ENCODE results near the gene CYRIA.
A peak's percentile ranks its signal among the peaks of the same experiment; 100 is the strongest.

The CYRIA gene

DNA sequence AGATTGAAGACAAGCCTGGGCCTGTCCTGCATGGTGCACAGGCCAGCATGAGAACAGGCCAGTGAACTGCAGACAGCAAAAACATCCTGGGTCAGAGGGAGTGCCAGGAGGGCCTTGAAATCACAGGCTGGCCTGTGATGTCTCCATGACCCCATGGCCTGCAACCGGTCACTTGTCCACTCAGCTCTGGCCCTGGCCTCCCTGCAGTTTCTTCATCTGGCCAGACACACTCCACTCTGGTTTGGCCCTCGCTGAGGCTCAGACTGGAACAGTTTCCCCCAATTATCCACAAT is 12.6 kb downstream of the CYRIA start:
- TF ChIP-seq, protein P1, sequence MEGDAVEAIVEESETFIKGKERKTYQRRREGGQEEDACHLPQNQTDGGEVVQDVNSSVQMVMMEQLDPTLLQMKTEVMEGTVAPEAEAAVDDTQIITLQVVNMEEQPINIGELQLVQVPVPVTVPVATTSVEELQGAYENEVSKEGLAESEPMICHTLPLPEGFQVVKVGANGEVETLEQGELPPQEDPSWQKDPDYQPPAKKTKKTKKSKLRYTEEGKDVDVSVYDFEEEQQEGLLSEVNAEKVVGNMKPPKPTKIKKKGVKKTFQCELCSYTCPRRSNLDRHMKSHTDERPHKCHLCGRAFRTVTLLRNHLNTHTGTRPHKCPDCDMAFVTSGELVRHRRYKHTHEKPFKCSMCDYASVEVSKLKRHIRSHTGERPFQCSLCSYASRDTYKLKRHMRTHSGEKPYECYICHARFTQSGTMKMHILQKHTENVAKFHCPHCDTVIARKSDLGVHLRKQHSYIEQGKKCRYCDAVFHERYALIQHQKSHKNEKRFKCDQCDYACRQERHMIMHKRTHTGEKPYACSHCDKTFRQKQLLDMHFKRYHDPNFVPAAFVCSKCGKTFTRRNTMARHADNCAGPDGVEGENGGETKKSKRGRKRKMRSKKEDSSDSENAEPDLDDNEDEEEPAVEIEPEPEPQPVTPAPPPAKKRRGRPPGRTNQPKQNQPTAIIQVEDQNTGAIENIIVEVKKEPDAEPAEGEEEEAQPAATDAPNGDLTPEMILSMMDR (conservative IDR thresholded peaks at IDR 0.05; ENCODE audit: low read depth, low read length), result no peak
- peak; percentile 37 for DNase-seq (ENCODE audit: low read depth)
- no peak overlapping the region for H3K4me3 ChIP-seq (ENCODE audit: low read depth, low read length)

- no peak overlapping the region for H3K4me3 ChIP-seq (ENCODE audit: low read depth, low read length)
- TF ChIP-seq, protein P1 (conservative IDR thresholded peaks at IDR 0.05; ENCODE audit: low read depth, low read length), result no peak
- DNase-seq (ENCODE audit: low read depth), result peak; percentile 77
Observed at GRCh38 chr2:16652296-16653082, 13.1 kb downstream of the CYRIA start.

- H3K4me3 ChIP-seq (ENCODE audit: low read depth, low read length), result peak overlapping the region; percentile 38
- peak; percentile 83 for DNase-seq (ENCODE audit: low read depth)
- TF ChIP-seq, protein P1 (conservative IDR thresholded peaks at IDR 0.05; ENCODE audit: low read depth, low read length), result no peak
Observed at GRCh38 chr2:16650287-16651249, 15.1 kb downstream of the CYRIA start.

DNA sequence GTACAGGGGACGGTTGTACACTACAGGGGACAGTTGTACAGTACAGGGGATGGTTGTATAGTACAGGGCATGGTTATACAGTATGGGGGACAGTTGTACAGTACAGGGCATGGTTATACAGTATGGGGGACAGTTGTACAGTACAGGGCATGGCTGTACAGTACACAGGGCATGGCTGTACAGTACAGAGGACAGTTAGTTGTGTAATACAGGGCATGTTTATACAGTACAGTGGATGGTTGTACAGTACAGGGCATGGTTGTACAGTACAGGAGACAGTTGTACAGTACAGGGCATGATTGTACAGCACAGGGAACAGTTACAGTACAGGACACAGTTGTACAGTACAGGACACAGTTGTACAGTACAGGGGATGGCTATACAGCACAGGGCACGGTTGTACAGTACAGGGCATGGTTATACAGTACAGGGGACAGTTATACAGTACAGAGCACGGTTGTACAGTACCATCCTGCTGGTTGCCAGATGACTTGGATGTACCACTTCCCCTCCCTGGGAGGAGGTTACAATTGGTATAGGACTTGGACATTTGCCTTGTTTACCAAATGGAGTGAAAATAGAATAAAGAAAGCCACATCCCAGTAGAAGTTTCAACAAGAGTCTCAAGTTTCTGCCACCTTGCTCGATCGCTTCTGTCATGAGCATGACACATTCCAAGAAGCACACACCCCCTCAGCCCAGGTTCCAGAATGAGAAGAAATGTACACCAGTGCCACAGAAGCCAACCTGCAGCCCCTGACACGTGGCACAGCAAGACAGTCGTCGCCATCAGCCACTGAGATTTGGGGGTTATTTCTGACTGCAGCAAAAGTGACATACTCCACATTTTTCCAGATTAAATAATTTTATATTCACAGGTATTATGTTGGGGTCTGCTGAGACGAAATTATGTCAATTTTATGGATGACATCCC is 16.0 kb downstream of the CYRIA start:
- TF ChIP-seq, protein P1 (conservative IDR thresholded peaks at IDR 0.05; ENCODE audit: low read depth, low read length), result no peak
- no peak overlapping the region for H3K4me3 ChIP-seq (ENCODE audit: low read depth, low read length)
- no peak for DNase-seq (ENCODE audit: low read depth)

GRCh38 chr2:16647992-16648617 is 17.5 kb downstream of the CYRIA start:
- H3K4me3 ChIP-seq (ENCODE audit: low read depth, low read length), result no peak overlapping the region
- DNase-seq (ENCODE audit: low read depth), result no peak
- TF ChIP-seq, protein P1 (conservative IDR thresholded peaks at IDR 0.05; ENCODE audit: low read depth, low read length), result no peak

Data from choroid plexus epithelial cell (primary cell).